K562 (cell line): Measurements from ENCODE around the gene PHLDB1. TPM values are rescaled to one million over a fixed set of nuclear protein-coding genes. Genes with fewer than 3 reads are reported as not detected.
A peak's percentile ranks its signal among the peaks of the same experiment; 100 is the strongest.

Source experiments
- CC2D1A ChIP-seq: fragments of 450-650 bp; IDR thresholded peaks from 2 replicates; pipeline ENCODE4 v1.6.1; 2017; ENCODE audit warnings: mild to moderate bottlenecking
- CCNT2 ChIP-seq: IDR thresholded peaks from 2 replicates; pipeline ENCODE4 v1.6.1; 2011; ENCODE audit warnings: borderline replicate concordance, low read depth, mild to moderate bottlenecking, moderate library complexity, mixed read lengths, low read length; ENCODE audit not compliant: insufficient read length; ENCODE audit errors: extremely low read depth
- CEBPB ChIP-seq: fragments of 450-650 bp; IDR thresholded peaks from 2 replicates; pipeline ENCODE4 v1.6.1; 2016; ENCODE audit warnings: missing genetic modification characterization, missing compliant biosample characterization
- DNMT1 ChIP-seq: fragments of 450-650 bp; IDR thresholded peaks from 2 replicates; pipeline ENCODE4 v1.6.1; 2016; ENCODE audit warnings: antibody characterized with exemption, mild to moderate bottlenecking
- ELF2 ChIP-seq: fragments of 250-450 bp; sonication (Bioruptor Pico); IDR thresholded peaks from 2 replicates; pipeline ENCODE4 v1.5.0; 2021; ENCODE audit warnings: mild to moderate bottlenecking
- GMEB1 ChIP-seq: fragments of 250-450 bp; sonication (Bioruptor Pico); IDR thresholded peaks from 2 replicates; pipeline ENCODE4 v1.4.0; 2020; ENCODE audit warnings: mild to moderate bottlenecking
- HMGXB4 ChIP-seq: sonication (generic); formaldehyde crosslinking; IDR thresholded peaks from 2 replicates; pipeline ENCODE4 v1.8.1; 2023; ENCODE audit warnings: mild to moderate bottlenecking, missing genetic modification reagents
- HNRNPLL ChIP-seq: fragments of 200-400 bp; formaldehyde crosslinking; IDR thresholded peaks from 2 replicates; pipeline ENCODE4 v1.6.1; 2017; ENCODE audit warnings: low read length, low read depth, mild to moderate bottlenecking; ENCODE audit not compliant: poor library complexity, severe bottlenecking
- KAT2B ChIP-seq: IDR thresholded peaks from one replicate; pipeline ENCODE4 v1.6.1; 2012; ENCODE audit warnings: low read depth, mild to moderate bottlenecking, control low read depth, inconsistent platforms, low read length, moderate library complexity
- KAT7 ChIP-seq: sonication (generic); formaldehyde crosslinking; IDR thresholded peaks from 2 replicates; pipeline ENCODE4 v1.8.0; 2022; ENCODE audit warnings: missing genetic modification reagents, mild to moderate bottlenecking, borderline replicate concordance
- KDM1A ChIP-seq, 2 experiments: fragments of 450-650 bp; IDR thresholded peaks; 2 replicates each; pipeline ENCODE4 v1.6.1; 2016; ENCODE audit warnings: mild to moderate bottlenecking in 2 of 2
- KLF13 ChIP-seq: fragments of 450-650 bp; IDR thresholded peaks from 2 replicates; pipeline ENCODE4 v1.6.1; 2016; ENCODE audit warnings: missing genetic modification characterization, low read depth, mild to moderate bottlenecking, missing compliant biosample characterization, moderate library complexity, borderline replicate concordance
- NR0B1 ChIP-seq: fragments of 450-650 bp; IDR thresholded peaks from one replicate; pipeline ENCODE4 v1.6.1; 2018; ENCODE audit warnings: mild to moderate bottlenecking, moderate library complexity; ENCODE audit not compliant: partially characterized antibody
- NUFIP1 ChIP-seq: fragments of 450-650 bp; IDR thresholded peaks from 2 replicates; pipeline ENCODE4 v1.6.1; 2018; ENCODE audit not compliant: partially characterized antibody
- TAL1 ChIP-seq: fragments of 450-650 bp; IDR thresholded peaks from 2 replicates; pipeline ENCODE4 v1.6.1; 2016; ENCODE audit warnings: mild to moderate bottlenecking
- ZNF583 ChIP-seq: fragments of 250-450 bp; sonication (Bioruptor Pico); IDR thresholded peaks from 2 replicates; pipeline ENCODE4 v1.4.0; 2020
- ZNF696 ChIP-seq: fragments of 250-450 bp; sonication (Bioruptor Pico); conservative IDR thresholded peaks from 2 replicates; pipeline ENCODE4 v1.4.0; 2020; ENCODE audit warnings: mild to moderate bottlenecking, moderate library complexity
- ZSCAN29 ChIP-seq: fragments of 450-650 bp; IDR thresholded peaks from 2 replicates; pipeline ENCODE4 v1.6.1; 2017
- polyA plus RNA-seq, 8 experiments: library from polyadenylated mRNA; depleted of rRNA in 4 of 8; stranded (reverse) in 5 of 8; unstranded in 3 of 8; fragments of >200 nt; fragmentation: Nextera tagmentation in 2 of 8; fragmentation: Illumina TruSeq in 1 of 8; extraction: Ambion mirVana in 2 of 8; extraction: Trizol in 1 of 8; gene quantifications; 2 replicates each; pipeline versions ENCODE4 v1.2.1 to v1.2.3, GENCODE V29; 2011 to 2014; ENCODE audit warnings: inconsistent platforms in 1 of 8, missing spikeins in 1 of 8
- total RNA-seq, 7 experiments: library from RNA; depleted of rRNA in 6 of 7; stranded (reverse); fragments of >200 nt in 6 of 7; fragmentation: Illumina TruSeq in 2 of 7; extraction: Trizol in 2 of 7; gene quantifications; 2 replicates each; pipeline versions ENCODE4 v1.2.1 to v1.2.3, GENCODE V29; 2011 to 2021; ENCODE audit warnings: low replicate concordance in 1 of 7
- TF ChIP-seq, protein P1 (sequence below): fragments of 250-450 bp; sonication (Bioruptor Pico); IDR thresholded peaks from 2 replicates; pipeline ENCODE4 v1.5.0; 2020; ENCODE audit warnings: mild to moderate bottlenecking
- TF ChIP-seq, protein P2 (sequence below): sonication (generic); formaldehyde crosslinking; IDR thresholded peaks from 2 replicates; pipeline ENCODE4 v1.8.1; 2023; ENCODE audit warnings: mild to moderate bottlenecking, missing genetic modification reagents, moderate library complexity

Gene PHLDB1
- total and polyA plus RNA-seq, 9 of the 15 experiments (the other 6 are each of a cell fraction or from before 2014, with no cell fraction given), result 2.0 to 28.7 (median 16.2) TPM

GRCh38 chr11:118634431-118635236, 27.2 kb downstream of the PHLDB1 start (continued):
- TF ChIP-seq, protein P1, sequence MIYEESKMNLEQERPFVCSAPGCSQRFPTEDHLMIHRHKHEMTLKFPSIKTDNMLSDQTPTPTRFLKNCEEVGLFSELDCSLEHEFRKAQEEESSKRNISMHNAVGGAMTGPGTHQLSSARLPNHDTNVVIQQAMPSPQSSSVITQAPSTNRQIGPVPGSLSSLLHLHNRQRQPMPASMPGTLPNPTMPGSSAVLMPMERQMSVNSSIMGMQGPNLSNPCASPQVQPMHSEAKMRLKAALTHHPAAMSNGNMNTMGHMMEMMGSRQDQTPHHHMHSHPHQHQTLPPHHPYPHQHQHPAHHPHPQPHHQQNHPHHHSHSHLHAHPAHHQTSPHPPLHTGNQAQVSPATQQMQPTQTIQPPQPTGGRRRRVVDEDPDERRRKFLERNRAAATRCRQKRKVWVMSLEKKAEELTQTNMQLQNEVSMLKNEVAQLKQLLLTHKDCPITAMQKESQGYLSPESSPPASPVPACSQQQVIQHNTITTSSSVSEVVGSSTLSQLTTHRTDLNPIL, result no peak
- TF ChIP-seq NR0B1, result no peak
- no peak for TF ChIP-seq HMGXB4
- TF ChIP-seq TAL1, result no peak
- TF ChIP-seq NUFIP1, result no peak
- no peak for TF ChIP-seq ZSCAN29
- TF ChIP-seq KAT2B, result no peak
- TF ChIP-seq KLF13, result 0 out of 2 replicates have a peak, but pooled peaks have one; percentile 38
- no peak for TF ChIP-seq KDM1A (IDR thresholded peaks at IDR 0.05)
- TF ChIP-seq GMEB1 (CRISPR knock-in tag), result no peak
- 0 out of 2 replicates have a peak, but pooled peaks have one; percentile 38 for TF ChIP-seq CC2D1A
- peak; percentile 54 for TF ChIP-seq HNRNPLL
- TF ChIP-seq ZNF583 (CRISPR knock-in tag), result no peak
- TF ChIP-seq CCNT2, result peak; percentile 48
- no peak for TF ChIP-seq DNMT1
- no peak for TF ChIP-seq ELF2
- 0 out of 2 replicates have a peak, but pooled peaks have one; percentile 60 for TF ChIP-seq KAT7 (CRISPR knock-in tag)
- no peak for TF ChIP-seq CEBPB (tag)
- TF ChIP-seq ZNF696, result no peak
- TF ChIP-seq, protein P2, sequence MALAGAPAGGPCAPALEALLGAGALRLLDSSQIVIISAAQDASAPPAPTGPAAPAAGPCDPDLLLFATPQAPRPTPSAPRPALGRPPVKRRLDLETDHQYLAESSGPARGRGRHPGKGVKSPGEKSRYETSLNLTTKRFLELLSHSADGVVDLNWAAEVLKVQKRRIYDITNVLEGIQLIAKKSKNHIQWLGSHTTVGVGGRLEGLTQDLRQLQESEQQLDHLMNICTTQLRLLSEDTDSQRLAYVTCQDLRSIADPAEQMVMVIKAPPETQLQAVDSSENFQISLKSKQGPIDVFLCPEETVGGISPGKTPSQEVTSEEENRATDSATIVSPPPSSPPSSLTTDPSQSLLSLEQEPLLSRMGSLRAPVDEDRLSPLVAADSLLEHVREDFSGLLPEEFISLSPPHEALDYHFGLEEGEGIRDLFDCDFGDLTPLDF, result no peak
